Measurements from ENCODE around the gene TMEM80.

DNA sequence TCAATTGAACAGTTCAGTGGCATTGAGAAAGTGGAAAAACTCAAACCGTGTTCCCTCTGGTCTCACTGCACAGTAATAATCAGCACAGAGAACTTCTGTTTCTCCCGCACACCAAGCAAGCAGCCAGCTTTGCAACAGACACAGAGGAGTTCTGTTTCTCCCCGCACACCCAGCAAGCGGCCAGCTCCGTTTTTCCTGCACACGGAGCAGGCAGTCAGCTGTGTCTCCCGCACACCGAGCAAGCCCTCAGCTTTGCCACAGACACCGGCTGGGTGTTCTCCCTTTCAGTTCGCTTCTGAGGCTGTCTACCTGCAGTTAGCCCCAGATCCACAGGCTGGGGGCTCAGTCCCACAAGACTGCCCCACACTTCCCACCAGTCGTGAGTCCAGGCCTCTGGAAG lies 41.8 kb downstream of the TMEM80 start:
- TF ChIP-seq BMI1 (IDR thresholded peaks at IDR 0.05; ENCODE audit: borderline replicate concordance) (no peak), ZNF384 (IDR thresholded peaks at IDR 0.05; ENCODE audit: borderline replicate concordance, low read depth, low read length) (no peak), STAT1 (conservative IDR thresholded peaks at IDR 0.05) (no peak), POLR2A (IDR thresholded peaks at IDR 0.05; ENCODE audit: low read depth, low read length) (no peak), CBX3 (IDR thresholded peaks at IDR 0.05; ENCODE audit: borderline replicate concordance, low read depth) (no peak), CTCF (IDR thresholded peaks at IDR 0.05 in 2 of 3, conservative IDR thresholded peaks at IDR 0.05 in 1 of 3; ENCODE audit: control insufficient read depth in 2 of 3, extremely low read depth in 1 of 3, insufficient read depth in 1 of 3, low read depth in 3 of 3, low read length in 3 of 3) (no peak), FOXM1 (IDR thresholded peaks at IDR 0.05; ENCODE audit: low read depth, low read length) (no peak), EP300 (IDR thresholded peaks at IDR 0.05; ENCODE audit: borderline replicate concordance in 1 of 2, control insufficient read depth in 1 of 2, low read depth in 2 of 2, low read length in 2 of 2) (no peak), TBL1XR1 (IDR thresholded peaks at IDR 0.05; ENCODE audit: low read depth, low read length) (no peak), FOS (IDR thresholded peaks at IDR 0.05; ENCODE audit: borderline replicate concordance, extremely low read depth, insufficient read length) (no peak), TAF1 (IDR thresholded peaks at IDR 0.05; ENCODE audit: borderline replicate concordance, low read depth, low read length) (no peak)

All from GM12878 (cell line).